NCI-H2081 (cell line): ENCODE results near the gene CACHD1.
A peak's percentile ranks its signal among the peaks of the same experiment; 100 is the strongest.

Source experiments
- DNase-seq, 2 experiments: peaks; one replicate each; lab custom pipeline; 2025; lab: John Stamatoyannopoulos, UW

CACHD1 gene

GRCh38 chr1:64659478-64660138 is 189.7 kb downstream of the CACHD1 start:
- DNase-seq = no peak

GRCh38 chr1:64663668-64664067 is 193.7 kb downstream of the CACHD1 start:
- no peak for DNase-seq

GRCh38 chr1:64664299-64664698 is 194.4 kb downstream of the CACHD1 start:
- DNase-seq = peak in 1 of 2 experiments; percentile 24

DNA sequence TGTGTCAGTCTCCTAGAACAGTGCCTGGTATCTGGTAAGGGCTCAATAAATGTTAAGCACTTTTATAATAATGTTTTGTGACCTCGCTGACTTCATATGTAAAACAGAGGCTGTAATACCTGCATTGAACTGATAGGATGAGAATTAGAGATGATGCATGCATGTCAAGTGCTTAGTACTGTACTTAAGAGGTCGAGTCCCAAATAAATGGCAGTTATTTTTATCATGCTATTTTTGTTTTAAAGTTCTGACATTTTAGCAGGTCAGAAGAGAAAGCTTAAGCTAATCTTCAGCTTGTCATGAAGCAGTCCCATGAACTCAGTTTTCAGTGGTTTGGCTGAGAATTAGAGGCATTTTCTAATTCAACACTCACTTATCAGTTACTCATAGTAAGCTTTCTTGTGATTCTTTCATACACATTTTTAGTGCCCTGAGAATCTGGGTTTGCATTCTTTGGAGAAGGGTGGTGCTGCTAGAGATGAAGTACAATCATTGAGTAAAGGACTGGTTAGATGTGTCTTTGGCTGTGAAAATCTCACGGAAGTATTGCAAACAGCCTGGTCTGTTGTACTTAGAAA is 199.3 kb downstream of the CACHD1 start:
- no peak for DNase-seq

DNA sequence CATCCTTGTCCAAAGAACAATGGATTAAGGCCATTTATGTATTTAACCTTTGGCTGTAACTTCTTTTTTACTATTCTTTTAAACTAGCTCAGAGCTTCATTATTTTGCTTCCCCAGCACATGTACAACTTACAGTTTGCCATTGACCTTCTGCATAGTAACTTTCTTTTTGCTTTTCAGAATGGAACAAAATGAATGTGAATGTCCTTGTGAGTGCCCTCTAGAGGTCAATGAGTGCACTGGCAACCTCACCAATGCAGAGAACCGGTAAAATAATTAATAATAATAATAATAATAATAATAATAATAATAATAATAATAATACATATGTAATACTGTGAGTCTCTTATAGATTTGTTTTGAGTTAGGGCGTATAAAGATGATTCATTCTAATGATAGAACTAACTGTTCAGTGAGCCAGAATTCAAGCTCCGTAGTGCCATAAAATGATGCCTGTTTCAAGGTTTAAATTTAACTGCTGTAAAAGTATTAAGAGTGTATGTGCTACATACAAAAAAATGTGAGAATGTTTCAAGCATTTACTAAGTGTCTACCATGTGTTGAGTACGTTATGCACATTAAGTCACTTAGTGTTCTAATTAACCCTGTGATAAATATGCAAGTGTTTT is 205.9 kb downstream of the CACHD1 start:
- DNase-seq = no peak

- DNase-seq = no peak
Measured at GRCh38 chr1:64676386-64676785, 206.5 kb downstream of the CACHD1 start.

- DNase-seq = no peak
Measured at GRCh38 chr1:64677532-64677931, 207.6 kb downstream of the CACHD1 start.

DNA sequence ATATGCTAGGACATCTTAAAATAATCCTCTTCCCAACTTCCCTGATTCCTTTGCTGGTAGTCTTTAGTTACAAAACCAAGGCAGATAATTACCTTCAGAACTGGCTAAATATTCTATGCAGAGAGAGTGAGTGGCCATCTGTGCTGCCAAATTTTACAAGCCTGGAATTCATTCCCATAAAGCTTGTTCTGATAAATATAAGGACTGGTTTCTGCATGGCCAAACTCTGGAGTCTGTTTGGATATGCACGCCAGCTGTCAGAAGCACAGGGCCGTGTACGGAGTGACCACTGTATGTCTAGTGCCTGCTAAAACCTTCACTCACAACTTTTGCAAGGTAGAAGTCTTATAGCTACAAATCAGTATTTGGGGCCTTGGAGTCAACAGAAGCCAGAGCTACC is 208.4 kb downstream of the CACHD1 start:
- DNase-seq = no peak

DNA sequence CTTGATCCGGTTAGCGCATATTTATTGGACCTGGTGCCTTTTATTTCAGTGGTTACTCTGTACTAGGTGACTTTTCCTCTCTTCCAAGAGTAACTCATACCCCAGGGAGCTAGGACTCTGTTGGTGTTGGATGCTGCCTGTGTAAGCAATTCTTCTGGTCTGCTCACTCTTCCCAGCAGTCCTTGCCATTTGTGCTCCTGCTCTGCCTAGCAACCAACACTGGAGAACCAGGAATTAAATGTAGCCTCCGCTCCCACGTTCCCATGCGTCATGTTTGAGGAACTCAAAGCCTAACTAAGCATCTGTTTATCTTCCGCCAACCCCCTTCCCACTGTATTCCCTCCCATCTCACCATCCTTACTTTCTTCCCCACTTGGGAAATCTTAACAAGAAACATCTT is 209.2 kb downstream of the CACHD1 start:
- DNase-seq = no peak

DNA sequence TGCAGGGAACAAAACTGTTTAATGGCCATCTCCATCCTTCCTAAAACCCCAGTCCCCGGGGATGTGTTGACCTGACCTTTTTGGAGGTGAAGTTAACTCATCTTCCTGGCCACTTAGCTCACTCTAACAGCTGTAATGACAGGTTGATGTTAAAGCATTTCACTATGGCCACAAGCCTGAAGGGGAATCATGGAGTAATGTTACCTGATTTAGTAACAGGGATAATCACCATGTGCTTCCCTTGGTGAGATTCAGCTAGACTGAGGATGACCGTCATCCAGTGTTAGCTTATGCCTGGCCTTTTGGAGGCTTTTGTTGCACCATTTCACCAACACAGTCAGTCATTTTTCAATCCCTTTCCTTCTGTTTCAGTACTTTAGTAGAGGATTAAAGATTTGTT is 210.7 kb downstream of the CACHD1 start:
- DNase-seq = no peak

GRCh38 chr1:64681043-64681442 is 211.1 kb downstream of the CACHD1 start:
- DNase-seq = no peak

- no peak for DNase-seq
Measured at GRCh38 chr1:64683419-64683818, 213.5 kb downstream of the CACHD1 start.

DNA sequence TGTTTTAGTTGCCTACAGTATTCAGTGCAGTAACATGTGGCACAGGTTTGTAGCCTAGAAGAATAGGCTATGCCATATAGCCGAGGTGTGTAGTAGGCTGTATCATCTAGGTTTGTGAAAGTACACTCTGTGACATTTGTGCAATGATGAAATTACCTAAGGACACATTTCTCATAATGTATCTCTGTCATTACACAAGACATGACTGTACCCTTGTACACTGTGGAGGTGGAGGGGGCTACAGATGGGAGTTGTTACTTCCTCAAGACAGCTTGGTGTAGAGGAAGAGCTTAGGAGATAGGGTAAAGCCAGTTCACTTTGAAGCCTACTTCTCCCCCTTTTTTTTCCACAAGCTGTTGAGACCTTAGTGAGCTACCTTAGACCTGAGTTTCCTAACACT is 215.3 kb downstream of the CACHD1 start:
- no peak for DNase-seq

- no peak for DNase-seq
Measured at GRCh38 chr1:64685765-64686341, 215.9 kb downstream of the CACHD1 start.

GRCh38 chr1:64686828-64687724 is 217.1 kb downstream of the CACHD1 start:
- DNase-seq = peak in 1 of 2 experiments; percentile 41

DNA sequence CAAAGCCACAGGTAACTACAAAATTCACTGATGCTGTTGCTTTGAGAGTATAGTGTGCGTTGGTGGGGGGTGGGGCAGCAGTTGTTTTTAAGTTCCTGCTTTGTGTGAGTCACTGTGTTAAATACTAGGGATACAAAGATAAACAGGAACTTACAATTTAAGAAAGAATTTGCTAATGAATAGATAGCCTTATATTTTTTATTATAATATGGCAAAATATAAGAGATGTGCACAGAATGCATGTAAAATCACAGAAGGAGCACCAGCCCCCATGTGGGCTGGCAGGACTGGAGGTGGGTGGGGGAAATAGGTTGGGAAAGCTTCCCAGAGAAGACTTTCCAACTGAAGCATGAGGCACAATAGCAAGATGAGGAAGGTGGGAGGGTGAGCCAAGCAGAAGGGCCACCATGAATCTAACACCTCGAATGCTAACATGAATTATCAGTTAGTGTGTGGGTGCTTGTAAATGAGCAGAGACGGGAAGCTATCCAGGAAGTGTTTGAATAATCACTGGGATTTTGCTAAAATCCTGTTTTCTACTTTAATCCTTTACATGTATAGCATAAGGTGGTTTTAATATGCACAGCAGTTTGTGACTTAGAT is 217.9 kb downstream of the CACHD1 start:
- DNase-seq = no peak

- no peak for DNase-seq
Measured at GRCh38 chr1:64691626-64692025, 221.7 kb downstream of the CACHD1 start.

DNA sequence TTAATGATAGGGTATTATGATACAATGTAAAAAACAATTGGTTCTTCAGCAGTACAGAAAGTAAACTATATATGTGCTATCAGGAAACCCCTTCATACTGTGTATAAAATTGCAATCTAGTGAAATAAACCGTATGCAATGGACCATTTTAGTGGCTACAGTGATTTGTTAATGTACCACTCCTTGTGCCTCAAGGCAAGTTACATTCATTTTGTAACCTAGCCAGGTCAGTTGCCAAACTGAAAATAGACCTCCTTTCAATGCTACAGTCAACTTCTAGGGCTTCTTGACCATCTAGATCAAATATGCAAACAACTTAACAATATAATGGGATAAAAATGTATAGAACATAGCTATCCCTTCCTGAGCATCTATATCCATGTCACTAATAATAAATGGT is 223.0 kb downstream of the CACHD1 start:
- DNase-seq = no peak

GRCh38 chr1:64693406-64693805 is 223.5 kb downstream of the CACHD1 start:
- DNase-seq = no peak

DNA sequence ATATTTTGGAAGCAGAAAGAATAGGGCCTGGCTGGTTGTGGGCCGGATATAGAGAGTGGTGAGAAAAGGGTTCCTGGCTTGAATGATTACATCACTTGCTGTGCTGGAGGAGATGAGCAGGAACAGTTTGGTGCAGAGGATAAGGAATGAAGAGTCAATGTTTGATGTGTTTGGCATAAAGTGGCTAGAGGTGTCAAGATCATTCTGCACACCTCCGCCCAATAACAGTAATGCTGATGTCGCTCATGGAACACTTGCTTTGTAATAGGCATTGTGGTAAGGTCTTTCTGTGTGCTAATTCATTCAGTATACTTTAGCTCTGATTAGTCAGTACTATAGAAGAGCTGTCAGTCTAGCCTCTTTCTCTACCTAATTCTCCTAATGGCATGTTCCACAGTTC is 226.9 kb downstream of the CACHD1 start:
- DNase-seq = no peak

- no peak for DNase-seq
Measured at GRCh38 chr1:64699327-64699726, 229.4 kb downstream of the CACHD1 start.

DNA sequence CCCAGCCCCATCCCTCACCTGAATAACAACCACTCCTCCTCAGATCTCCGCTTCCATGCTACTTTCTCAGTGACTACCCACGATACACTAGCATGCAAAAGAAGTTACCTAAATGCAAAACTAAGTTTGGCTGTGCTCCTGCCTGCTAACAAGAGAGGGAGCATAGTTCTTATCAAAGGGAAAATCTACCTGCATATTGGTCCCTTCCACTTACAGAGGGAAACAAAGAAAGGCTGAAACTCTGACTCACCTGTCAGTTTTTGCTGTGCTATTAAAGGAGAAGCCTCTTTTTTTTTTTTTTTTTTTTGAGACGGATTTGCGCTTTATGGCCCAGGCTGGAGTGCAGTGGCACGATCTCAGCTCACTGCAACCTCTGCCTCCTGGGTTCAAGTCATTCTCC is 231.1 kb downstream of the CACHD1 start:
- no peak for DNase-seq
